Measurements from ENCODE around the gene CFAP107.

CFAP107 gene

GRCh38 chr1:12798911-12799310 is 52.9 kb downstream of the CFAP107 start:
- no peak for TF ChIP-seq CTCF (IDR thresholded peaks at IDR 0.05; ENCODE audit: low read depth, low read length, missing control alignments)
- no peak overlapping the region for H3K4me3 ChIP-seq (ENCODE audit: low read depth, low read length)
- no peak for DNase-seq (ENCODE audit: low read depth)

- no peak for DNase-seq (ENCODE audit: low read depth)
- H3K4me3 ChIP-seq (ENCODE audit: low read depth, low read length), result no peak overlapping the region
- no peak for TF ChIP-seq CTCF (IDR thresholded peaks at IDR 0.05; ENCODE audit: low read depth, low read length, missing control alignments)
Measured at GRCh38 chr1:12799730-12800129, 53.7 kb downstream of the CFAP107 start.

- no peak overlapping the region for H3K4me3 ChIP-seq (ENCODE audit: low read depth, low read length)
- TF ChIP-seq CTCF (IDR thresholded peaks at IDR 0.05; ENCODE audit: low read depth, low read length, missing control alignments), result no peak
- no peak for DNase-seq (ENCODE audit: low read depth)
Measured at GRCh38 chr1:12809933-12810332, 63.9 kb downstream of the CFAP107 start.

GRCh38 chr1:12810691-12811408 is 64.8 kb downstream of the CFAP107 start:
- no peak for DNase-seq (ENCODE audit: low read depth)
- H3K4me3 ChIP-seq (ENCODE audit: low read depth, low read length), result no peak overlapping the region
- TF ChIP-seq CTCF (IDR thresholded peaks at IDR 0.05; ENCODE audit: low read depth, low read length, missing control alignments), result no peak

- no peak overlapping the region for H3K4me3 ChIP-seq (ENCODE audit: low read depth, low read length)
- TF ChIP-seq CTCF (IDR thresholded peaks at IDR 0.05; ENCODE audit: low read depth, low read length, missing control alignments), result no peak
- DNase-seq (ENCODE audit: low read depth), result no peak
Measured at GRCh38 chr1:12811409-12811784, 65.4 kb downstream of the CFAP107 start.

Measured in GM12864 (cell line).